DMS 273 (cell line): ENCODE results near the gene KIAA1217.

Source experiments
- DNase-seq: peaks from one replicate; lab custom pipeline; 2025; ENCODE audit not compliant: unreplicated experiment; lab: John Stamatoyannopoulos, UW

Gene KIAA1217

GRCh38 chr10:24279166-24279565, 70.2 kb downstream of the KIAA1217 start:
- no peak for DNase-seq

GRCh38 chr10:24287559-24288195, 78.7 kb downstream of the KIAA1217 start:
- no peak for DNase-seq

DNA sequence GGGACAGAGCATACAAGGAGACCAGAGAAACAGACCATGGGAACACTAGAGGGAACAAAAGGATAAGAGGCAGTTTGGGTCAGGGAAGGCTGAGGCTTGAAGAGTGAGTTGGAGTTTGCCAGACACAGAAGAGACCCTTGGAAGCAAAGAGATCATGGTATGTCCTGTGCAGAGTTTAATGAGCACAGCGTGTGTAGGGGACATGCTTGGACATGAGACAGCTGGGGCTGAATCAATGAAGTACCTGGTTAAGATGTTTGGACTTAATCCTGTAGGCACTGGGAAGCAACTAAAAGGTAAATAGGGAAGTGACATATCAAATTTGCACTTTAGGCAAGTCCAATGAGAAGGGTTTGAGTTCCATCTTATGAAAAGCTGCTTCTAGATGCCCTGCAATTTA, 79.6 kb downstream of the KIAA1217 start:
- DNase-seq: no peak

DNA sequence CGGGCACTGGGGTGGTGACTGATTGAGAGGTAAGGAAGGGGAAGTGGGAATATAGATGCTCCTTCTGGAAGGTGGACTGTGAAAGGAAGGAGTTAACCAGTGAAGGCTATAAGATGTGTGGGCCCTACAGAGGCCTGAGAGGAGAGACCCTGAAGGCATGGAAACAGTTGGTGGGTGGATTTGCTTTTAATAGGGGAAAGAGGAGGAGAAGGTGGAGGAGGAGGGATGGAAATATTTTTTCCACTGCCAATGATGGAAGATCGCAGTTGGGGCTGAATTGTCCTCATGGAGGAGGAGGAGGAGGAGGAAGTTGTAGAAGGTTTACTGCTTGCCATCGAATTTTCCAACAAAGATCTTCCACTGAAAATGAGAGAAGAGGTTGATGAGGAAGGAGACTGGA, 80.3 kb downstream of the KIAA1217 start:
- no peak for DNase-seq

DNA sequence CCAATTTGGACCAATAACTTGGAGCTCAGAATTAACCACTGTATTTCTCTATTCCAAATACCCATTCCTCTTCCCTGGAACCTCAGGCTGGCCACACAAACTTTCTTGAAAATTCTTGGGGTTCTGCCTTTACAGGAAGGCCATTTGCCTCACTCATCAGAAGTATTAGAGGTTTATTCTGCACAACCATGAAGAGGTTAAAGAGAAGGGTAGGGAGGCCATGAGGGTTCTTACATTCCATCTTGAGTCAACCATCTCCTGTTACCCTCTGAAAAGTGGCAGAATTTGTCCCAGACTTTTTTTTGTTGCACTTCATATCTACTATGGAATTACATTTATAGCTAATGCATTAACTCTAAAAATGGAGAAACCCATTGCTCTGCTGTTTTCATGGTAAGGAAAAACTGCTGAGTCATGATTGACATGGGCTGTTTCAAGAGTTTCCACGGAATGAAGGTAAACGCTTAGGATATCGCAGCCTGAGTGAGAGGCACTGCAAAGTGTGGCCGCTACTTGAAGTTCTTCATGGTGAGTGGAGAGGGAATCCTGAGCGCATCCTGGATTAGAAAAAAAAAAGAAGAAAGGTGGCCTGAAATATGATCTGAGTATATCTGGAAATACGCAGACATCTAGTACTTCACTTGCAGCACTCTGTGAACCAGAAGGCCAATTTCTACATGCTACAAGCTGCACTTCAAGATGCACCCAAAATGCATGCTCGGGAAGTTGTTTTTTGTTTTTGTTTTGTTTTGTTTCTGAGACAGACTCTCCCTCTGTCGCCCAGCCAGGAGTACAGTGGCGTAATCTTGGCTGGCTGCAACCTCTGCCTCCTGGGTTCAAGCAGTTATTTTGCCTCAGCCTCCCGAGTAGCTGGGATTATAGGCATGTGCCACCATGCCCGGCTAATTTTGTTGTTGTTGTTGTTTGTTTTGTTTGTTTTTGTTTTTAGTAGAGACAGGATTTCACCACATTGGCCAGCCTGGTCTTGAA, 83.7 kb downstream of the KIAA1217 start:
- DNase-seq: no peak

- no peak for DNase-seq
These were observed 90.8 kb downstream of the KIAA1217 start for GRCh38 chr10:24299578-24300260.

- DNase-seq: no peak
These were observed 94.8 kb downstream of the KIAA1217 start for GRCh38 chr10:24303522-24304310.

DNA sequence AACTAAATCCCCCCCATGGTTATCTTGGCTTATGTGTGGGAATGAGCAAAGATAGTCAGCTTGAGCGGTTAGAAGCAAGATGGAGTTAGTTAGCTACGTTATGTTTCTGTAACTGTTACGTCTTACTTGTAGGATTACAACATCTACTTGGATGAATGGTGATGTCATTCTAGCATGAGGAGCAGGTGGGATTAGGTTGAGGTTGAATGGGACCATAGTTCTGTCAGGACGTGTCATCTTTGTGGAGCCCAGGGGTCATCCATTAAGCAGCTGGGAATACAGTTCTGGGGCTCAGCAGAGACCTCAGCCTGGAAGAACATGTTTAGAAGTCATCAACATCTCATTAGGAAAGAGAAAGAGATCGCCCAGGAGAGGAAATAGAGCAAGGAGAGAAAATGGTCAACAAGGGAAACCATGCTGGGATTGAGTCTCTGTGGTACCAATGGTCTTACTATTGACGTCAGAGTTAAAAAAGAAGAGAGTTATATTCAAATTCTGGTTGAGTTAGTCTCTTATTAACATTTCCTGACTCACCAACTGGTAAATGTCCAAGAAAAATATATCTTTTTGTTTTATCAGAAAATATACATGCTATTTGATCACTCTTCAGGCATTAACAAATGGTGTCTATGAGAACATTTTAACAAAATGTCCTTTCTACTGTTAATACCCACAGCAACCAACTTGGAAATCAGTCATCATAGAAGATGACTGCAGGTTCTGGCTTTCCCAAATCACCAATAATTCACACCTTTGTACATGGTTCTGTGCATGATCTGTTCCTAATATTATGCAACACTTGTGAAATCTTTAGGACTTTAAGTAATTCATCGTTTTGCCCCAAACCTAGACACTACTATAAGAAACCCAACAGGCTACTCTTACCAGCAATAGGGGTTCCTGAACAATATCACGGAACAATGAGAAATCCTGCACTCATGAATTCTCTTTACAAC, 96.9 kb downstream of the KIAA1217 start:
- no peak for DNase-seq

DNA sequence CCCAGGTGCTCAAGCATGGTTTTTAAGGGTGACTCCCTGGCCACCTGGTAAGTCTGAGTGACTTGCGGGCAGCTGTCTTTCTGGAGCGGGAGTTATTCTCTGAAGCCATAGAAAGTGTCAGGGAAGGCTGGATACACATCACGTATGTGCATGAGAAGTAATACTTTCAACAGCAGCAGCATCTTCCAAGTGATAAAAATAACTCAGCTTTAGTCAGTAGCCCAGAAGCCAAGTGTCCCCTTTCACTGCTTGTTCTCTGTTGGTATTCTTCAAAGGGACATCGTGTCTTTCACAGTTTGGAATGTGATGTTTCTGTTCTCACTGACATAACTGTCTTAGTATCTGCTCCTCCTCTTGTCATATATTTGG, 97.6 kb downstream of the KIAA1217 start:
- DNase-seq: no peak

DNA sequence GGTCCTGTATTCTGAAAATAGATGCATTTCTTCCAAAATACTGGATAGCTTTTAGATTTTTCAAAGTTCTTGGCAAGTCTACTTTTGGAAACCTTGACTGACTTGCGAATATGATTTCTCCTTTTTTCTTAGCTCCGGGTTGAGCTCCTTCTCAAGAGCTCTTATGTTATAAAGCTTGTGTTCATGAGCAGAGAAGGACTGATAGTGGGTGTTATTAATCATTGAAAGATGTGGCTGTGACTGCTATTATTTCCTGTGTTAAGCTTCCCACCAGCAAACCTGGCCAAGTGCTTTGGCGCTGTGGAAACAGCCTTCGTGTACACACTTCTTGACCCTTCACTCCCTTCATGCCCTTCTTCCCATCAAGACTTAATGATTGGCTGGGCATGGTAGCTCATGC, 98.2 kb downstream of the KIAA1217 start:
- no peak for DNase-seq

- no peak for DNase-seq
These were observed 99.0 kb downstream of the KIAA1217 start for GRCh38 chr10:24307696-24308485.

DNA sequence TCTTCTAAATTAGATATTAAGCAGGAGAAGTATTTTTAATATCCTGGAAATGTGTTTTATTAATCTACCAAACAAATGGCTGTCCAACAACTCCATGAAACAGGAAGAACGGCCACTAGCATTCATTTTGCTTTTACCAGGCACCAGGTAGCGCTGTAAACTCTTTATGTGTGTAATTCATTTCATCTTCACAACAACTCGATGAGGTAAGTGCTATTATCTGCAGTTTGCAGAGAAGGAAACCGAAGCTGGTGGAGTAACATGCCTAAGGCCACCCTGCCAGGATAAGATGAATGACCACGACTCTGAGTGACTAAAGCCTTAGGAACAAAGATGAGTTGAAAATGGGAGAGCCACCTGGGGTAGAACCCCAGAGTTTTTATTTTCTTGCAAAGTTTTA, 101.2 kb downstream of the KIAA1217 start:
- no peak for DNase-seq

DNA sequence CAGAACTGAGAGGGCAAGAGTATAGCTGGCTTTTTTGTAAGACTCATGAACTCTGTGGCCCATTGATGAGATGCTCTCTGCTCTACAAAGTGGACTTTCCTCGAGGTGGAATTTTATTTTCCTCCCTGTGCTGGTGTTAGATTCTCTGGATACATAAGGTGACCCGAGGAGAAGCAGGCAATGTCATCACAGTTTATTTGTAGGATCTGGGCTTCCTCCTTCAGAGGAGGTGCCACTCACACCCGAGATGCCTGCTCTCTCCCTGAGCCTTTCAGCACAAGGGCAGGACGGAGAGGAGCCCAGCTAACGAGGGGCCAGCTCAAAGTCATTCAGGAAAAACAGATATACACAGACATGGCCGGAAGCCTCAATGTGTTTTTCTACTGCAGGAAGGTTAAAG, 103.0 kb downstream of the KIAA1217 start:
- no peak for DNase-seq

DNA sequence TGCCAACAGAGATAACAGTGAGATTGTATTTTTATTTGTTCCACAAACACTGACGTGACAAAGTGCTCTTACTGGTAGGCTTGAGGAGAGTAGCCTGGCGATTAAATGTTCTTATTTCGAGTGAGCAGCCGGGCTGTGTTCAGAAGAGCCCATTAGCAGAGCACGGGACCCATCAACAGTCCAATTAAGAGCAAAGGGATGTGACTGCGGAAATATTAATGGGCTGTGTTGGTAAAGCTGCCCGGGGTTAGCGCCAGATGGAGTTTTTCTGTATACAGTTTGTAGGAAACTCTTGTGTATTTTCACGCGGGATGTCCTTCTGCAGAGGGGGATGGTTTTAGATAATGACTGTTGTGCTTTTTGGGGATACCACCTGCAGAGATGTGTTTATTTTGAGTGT, 104.3 kb downstream of the KIAA1217 start:
- DNase-seq: peak; percentile 2

DNA sequence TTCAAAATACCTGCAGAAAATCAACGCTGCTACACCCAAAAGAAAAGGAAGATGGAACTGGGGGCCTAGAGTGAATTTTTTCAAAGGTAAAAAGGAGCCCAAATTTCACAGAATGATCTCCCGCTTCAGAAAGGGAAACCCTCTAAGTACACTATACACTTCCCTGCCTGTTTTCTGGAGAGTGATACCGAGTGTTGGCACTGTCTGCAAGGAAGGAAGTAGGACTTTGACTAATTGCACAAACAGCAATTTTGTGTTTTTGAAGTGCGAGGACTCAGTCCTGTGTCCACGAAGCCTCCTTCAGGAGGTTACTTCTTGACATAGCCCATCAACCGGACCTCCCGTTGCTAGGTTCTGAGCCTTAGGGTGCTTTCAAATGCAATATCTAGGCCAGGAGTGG, 106.3 kb downstream of the KIAA1217 start:
- no peak for DNase-seq

DNA sequence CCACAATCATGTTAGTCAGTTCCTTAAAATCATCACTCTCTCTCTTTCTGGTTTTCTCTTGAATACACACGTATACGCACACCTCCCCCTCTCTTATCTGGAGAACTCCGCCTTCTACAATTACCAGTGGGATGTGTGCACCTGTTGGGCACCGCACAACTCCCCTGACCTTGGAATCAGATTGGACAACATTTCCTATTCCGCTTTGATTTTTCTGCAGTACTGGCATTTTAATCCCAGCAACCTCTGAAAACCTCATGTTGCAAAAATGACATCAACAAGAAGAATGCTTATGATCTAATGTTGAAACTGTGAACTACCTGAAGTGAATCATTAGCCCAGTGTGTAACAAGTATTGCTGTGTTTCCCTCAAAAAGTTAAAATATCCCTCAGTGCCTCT, 109.6 kb downstream of the KIAA1217 start:
- DNase-seq: no peak

- DNase-seq: no peak
These were observed 111.4 kb downstream of the KIAA1217 start for GRCh38 chr10:24320373-24320772.

DNA sequence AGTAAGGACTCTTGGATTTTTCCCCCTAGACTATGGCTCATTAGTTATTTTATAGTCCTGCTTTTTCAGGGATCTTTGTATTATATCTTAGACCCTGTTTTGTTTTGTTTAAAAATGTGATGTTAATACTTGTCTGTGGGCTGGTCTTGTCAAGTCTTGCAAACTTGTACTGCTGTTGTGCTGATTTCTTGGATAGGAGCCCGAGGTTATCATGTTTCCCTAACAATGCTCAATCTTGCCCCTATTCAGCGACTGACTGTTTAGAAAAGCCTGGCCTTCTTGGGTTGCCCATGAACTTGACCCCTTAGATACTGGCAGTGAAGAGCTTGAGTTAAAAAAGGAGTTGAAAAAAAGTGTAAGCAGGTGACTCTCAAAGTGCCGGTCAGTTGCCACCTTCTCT, 115.7 kb downstream of the KIAA1217 start:
- peak; percentile 33 for DNase-seq

DNA sequence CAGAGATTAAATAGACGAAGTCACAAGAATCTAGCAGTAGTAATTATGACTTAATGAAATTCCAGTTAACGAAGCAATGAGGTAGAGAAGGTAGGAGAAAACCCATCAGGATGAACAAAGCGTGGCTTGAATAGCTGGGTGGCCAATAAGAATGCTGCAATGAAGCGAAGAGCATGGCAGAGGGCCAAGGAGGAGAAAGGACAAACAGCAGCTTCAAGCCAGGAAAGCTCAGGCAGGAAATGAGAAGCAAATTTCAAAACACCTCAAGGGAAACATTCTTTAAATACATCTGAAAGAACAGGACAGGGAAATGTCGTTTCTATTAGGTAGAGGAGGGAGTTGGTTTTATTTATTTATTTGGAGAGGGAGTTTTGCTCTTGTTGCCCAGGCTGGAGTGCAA, 122.5 kb downstream of the KIAA1217 start:
- DNase-seq: no peak
